Left hindlimb (tissue), 1 donor: ENCODE measurements around the gene FHL5.
"Not testable (repeated sequence)": the region's sequence is repeated elsewhere in the genome, so short reads cannot be mapped to it uniquely, and the experiment has no call there.

Experiments
- DNase-seq: peaks from one replicate; pipeline ENCODE4 v3.0.0-alpha.2; 2018

The FHL5 gene

DNA sequence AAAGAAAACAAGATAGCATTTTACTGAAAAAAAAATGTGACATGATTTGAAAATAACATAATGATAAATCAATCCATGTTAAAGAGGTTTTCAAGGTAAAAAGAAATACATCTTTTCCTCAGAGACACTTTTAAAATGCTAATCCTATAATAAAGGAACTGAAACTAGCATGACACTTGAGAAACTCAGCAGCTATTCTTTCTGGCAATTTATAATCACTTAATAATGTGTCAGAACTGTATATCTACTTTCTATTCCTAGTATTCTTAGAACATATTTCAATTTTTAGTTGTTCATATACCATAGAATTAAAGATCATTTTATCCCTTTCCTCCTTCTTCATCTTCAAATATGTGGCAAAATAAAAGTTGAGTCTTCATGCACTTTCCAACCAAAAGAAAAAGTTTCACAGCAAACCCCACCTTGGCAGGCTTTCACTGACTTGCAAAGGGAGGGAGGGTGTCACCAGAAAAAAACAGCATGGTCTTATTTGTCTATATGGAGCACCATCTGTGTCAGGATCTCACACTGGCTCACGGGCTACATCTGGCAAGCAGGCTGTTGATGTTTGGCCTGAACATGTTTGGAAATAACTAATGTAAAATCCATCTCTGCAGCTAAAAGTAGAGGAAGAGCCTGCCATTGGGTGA lies 48.5 kb downstream of the FHL5 start:
- no peak for DNase-seq

DNA sequence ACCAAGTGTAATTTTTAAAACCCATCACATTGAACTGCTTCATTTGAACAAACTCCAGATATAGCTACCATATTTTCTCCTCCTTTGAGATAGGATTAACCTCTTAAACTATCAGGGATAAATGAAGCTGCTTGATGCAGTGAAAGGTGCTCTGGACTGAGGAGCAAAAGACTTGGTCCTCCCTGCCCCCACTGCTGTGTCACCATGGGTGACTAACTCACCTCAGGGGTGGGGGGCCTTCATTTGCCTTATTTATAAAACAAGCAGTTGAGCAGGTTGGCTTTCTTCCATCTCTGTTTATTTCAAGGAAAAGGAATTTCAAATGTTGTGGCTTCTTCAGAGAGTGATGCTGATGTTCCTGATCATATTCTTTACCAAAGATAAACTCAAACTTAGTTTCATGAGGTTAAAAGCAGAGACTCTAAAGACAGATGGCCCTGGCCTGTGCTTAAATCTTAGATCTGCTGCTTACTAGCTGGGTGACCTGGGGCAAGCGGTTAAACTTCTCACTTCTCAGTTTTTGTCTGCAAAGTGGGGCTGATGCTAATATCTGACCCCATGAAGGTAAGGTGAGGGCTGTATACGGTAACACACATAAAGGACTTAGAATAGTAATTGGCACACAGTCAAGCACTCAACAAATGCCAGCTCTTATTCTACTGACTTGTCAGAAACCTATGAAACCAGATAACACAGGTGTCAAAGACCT lies 50.5 kb downstream of the FHL5 start:
- DNase-seq, result no peak

DNA sequence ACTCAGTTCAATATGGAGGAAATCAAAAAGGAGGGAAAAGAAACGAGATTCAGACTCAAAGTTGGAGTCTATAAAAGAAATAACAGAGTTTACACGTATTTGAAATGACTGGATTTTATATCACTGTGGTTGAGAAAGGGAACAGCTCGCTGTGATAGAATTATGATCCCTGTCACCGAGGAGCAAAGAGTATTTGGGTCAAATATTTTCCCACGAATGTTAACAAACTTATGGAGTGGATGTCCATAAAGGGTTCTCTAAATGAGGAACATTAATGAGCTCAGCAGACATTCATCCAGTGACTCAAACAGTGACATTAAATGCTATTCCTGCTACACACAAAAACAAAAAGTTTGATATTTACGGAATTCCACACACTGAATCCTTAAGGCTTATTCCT lies 57.9 kb downstream of the FHL5 start:
- DNase-seq, result no peak

DNA sequence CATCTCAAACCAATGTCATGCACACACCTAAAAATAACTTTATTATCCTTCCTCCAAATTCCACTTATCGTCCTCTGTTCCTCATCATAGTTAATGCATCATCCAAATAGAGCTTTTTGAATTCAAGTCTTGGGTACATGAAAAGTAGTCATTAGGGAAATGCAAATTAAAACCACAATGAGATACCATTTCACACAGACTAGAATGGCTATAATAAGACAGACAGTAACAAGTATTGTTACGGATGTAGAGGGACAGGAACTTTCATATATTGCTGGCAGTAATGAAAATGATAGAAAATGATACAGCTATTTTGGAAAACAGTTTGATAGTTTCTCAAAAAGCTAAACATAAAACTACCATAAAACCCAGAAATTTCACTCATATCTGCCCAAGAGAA lies 59.1 kb downstream of the FHL5 start:
- no peak for DNase-seq

DNA sequence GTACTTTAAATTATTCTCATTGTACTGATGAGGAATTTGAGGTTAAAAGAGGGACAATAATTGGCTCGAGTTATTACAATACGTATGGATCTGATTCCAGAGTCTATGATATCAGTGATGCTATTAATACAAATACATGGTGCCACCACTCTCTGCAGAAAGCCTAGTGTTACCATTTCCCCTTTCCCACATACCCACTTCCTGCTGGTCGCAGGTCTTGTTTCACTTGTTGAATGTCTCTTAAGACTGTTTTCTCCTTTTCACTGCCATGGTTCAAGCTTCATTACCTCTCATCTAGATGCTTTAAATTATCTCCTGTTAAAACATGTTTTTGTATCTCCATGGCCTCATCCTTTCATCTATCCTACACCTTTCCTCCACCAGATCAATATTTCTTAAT lies 62.0 kb downstream of the FHL5 start:
- no peak for DNase-seq

DNA sequence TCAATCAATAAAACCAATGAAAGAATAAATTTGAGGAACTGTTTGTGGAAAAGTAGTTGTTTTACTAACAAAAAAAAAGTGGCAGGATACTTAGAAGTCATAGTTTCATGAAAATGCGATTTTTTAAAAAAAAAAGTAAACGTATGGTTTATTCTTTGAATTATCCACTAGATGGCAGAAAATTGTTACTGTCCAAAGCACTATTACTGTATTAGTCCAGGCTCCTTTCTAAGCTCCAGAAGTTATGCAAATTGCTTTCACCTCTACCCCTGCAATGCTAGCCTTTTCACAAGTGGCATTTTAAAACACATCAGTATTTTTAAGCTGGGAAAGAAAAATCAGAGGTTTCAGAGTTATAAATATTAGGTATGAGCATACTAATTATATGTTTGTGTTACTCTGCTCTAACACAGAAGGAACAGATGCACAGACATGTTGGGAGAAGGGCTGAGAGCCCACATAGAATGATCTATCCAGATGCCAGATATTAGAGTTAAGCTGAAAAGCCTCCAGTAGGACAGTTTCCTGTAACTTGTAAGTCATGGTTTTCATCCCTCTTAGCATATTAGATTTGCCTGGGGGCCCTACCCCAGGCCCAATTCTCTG lies 63.9 kb downstream of the FHL5 start:
- no peak for DNase-seq

DNA sequence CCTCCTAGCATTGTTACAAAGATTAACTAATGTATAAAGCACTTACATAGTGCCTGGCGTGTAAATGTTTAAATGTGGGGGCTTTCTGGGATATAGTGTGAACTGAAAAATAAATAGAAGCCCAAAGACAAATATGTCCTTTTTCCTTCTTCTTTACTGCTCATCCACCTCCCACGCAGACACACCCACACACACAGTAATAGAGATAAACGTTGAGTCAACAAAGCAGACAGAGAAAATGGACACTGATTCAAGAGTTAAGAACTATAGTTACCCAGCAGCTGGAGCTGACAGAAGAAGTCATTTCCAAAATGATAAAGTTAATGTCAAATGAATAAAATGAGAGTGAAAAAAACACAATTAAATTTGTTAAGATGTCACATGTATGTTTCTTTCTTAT lies 68.3 kb downstream of the FHL5 start:
- no peak for DNase-seq

DNA sequence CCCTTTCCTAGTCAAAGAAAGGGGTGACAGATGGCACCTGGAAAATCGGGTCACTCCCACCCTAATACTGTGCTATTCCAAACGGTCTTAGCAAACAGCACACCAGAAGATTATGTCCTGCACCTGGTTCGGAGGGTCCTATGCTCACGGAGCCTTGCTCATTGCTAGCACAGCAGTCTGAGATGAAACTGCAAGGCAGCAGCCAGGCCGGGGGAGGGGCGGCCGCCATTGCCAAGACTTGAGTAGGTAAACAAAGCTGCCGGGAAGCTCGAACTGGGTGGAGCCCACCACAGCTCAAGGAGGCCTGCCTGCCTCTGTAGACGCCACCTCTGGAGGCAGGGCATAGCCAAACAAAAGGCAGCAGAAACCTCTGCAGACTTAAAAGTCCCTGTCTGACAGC lies 75.1 kb downstream of the FHL5 start:
- DNase-seq, result not testable (repeated sequence)

DNA sequence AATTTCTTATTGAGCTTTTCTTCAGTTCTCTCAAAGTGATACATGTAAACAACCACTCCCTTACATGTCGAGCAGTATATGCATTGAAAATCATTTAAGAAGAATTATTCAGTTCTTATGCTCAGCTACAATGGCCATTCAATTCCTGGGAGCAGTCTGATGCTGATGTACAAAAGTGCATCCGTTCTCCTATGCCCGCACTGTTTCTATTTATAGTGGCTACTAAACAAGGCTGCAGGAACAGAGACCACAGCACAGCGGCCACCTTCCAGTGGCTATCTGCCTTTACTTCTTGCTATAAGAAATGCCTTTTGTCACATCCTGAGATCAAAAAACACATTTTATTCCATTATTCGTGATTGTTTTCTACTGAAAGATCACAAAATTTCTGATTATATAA lies 82.2 kb downstream of the FHL5 start:
- DNase-seq, result no peak

DNA sequence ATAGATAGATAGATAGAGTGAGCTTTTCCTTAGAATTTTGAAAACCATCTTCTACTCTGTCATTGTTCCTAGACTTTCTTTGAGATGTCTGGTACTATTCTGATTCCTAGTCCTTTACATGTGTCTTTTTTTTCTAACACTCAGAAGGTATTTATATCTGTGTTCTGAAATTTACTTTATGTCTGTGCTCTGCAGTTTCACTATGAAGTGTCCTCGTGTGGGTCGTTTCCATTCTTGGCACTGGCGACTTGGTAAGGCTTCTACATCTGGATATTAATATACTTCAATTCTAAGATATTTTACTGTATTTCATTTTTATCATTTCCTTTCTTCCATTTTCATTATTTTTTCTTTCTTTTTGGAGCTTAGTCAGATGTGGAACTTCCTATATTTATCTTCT lies 87.0 kb downstream of the FHL5 start:
- no peak for DNase-seq

DNA sequence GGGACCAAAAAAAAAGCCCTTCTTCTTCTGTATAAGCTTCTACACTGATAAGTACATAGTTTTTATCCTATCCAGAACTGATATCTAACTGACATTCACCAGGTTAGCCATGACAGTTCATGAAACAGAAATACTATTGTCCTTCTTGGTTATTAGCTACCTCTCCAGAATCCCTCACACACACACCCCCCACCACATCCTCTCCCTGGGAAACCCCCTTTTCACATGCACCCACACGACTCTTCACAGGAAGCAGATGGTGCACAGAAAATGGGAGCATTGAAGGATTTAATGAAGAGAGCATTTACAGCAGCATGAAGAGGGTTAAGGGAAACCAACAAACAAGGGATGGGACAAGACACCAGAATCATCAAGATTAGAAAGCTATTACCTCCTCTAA lies 88.9 kb downstream of the FHL5 start:
- DNase-seq, result no peak

DNA sequence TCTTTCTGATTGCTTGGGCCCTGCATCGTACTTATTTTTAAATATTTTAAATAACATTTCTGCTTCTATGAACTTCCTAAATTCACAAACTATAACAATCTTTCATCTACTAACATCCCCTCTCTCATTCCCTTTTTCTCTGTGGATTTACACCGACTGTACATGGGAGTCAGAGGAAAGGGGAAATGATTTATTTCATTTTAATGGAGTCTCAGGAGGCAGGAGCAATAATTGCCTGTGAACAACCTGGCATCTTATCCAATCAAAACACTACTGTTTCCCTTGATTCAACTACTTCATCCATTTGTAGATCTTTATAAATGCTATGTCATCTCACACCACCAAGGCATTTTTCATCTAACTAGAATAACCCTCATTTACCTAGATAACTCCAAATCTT lies 89.6 kb downstream of the FHL5 start:
- DNase-seq, result no peak

DNA sequence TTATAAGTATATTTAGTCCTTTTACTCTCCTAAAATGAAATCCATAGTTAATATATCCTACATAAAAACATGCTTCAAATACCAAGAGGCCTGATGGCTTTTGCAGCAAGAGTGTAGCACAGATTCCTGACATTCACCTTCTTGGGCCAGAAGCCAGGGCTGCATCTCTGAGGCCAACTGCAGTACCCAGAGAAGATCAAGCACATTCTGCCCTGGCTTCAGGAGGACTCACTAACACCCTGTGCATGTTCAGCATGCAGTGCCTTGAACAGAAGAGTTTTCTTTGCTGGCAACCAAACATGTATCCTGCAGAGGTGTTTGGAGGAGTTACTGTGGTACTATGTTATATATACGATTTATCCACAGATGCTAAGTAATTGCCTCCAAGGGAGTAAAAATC lies 90.3 kb downstream of the FHL5 start:
- DNase-seq, result no peak

DNA sequence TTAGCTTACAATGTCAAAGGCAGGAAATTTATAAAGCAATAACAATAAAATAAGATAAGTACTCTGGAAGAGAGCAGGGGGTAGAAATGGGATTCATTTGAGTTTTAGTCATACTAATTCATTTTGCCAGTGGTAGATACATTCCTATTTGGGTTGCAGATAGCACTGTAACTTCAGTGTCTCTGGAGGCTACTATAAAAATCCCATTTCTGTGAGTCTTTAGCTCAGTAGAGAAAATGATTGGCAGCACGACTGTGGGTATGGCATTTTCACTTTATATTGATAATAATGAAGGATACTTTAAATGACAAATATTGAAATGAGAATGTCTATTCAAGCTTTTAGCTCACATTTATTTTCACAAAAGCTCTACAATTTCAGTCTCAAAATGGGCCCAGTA lies 93.6 kb downstream of the FHL5 start:
- DNase-seq, result no peak

DNA sequence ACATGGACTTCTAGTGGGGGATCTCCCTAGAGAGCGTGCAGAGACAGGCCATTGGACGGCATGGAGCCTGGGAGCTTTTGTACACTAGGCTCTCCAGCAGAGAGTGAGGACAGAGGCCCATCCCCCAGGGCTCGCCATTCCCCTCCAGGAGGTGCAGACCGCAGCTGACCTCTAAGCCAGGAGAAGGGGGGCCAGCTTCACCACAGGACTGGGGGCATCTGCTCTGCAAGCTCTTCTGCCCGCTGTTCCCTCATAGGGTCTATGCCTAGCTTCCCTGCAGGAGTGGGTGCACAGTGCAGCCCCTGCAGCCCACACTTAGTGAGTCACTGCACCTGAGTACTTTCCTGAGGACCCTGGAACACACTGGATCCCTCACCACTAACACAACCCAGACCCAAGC lies 94.4 kb downstream of the FHL5 start:
- DNase-seq, result peak; percentile 23

DNA sequence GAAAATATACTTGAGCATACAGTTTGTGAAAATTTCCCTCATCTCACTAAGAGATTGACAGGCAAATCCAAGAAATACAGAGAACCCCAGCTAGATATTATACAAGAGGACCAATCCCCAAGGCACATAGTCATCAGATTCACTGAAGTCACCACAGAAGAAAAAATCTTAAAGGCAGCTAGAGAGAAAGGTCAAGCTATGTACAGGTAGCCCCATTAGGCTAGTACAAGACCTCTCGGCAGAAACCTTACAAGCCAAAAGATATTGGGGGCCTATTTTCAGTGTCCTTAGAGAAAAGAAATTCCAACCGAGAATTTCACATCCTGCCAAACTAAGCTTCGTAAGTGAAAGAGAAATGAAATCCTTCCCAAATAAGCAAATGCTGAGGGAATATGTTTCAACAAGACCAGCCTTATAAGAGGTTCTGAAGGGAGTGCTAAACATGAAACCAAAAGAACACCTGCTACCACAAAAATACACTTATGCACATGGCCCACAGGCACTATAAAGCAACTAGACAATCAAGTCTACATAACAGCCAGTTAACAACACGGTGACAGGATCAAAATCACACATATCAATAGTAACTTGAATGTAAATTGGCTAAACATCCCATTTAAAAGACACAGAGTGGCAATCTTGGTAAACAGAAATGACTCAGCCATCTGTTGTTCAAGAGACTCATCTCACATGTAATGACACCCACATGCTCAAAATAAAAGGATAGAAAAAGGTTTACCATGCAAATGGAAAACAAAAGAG lies 96.3 kb downstream of the FHL5 start:
- no peak for DNase-seq
